Measurements from ENCODE around the gene CCM2. TPM values are rescaled to one million over a fixed set of nuclear protein-coding genes. Genes with fewer than 3 reads are reported as not detected.

The CCM2 gene
- polyA plus RNA-seq (ENCODE audit: insufficient read length in 3 of 3): 10 to 100 TPM; 29.2 to 34.4 (median 31.1) TPM
- long read RNA-seq, donor 1, partial matches to known transcripts: 5 of 12 reads
- long read RNA-seq, donor 1, other reads (novel, unspliced or antisense): 0 of 12 reads
- long read RNA-seq, donor 2, transcript CCM2-201 (10 exons, 1,894 nt): major isoform, 9 of 19 reads
- long read RNA-seq, donor 2, partial matches to known transcripts: 5 of 19 reads
- long read RNA-seq, donor 2, other reads (novel, unspliced or antisense): 0 of 19 reads
- long read RNA-seq, donor 3, transcript CCM2-201 (10 exons, 1,894 nt): major isoform, 5 of 10 reads
- long read RNA-seq, donor 3, partial matches to known transcripts: 0 of 10 reads
- long read RNA-seq, donor 3, other reads (novel, unspliced or antisense): 0 of 10 reads
- long read RNA-seq, donor 4, transcript CCM2-201 (10 exons, 1,894 nt): minor isoform, 9 of 20 reads
- long read RNA-seq, donor 4, transcript CCM2-218 (9 exons, 1,719 nt): major isoform, 10 of 20 reads
- long read RNA-seq, donor 4, partial matches to known transcripts: 0 of 20 reads
- long read RNA-seq, donor 4, other reads (novel, unspliced or antisense): 0 of 20 reads
- long read RNA-seq, donor 5, partial matches to known transcripts: 0 of 5 reads
- long read RNA-seq, donor 5, other reads (novel, unspliced or antisense): 0 of 5 reads
- long read RNA-seq, donor 6, transcript CCM2-201 (10 exons, 1,894 nt): major isoform, 7 of 11 reads
- long read RNA-seq, donor 6, partial matches to known transcripts: 0 of 11 reads
- long read RNA-seq, donor 6, other reads (novel, unspliced or antisense): 0 of 11 reads
- long read RNA-seq, donor 7, transcript CCM2-201 (10 exons, 1,894 nt): major isoform, 9 of 15 reads
- long read RNA-seq, donor 7, partial matches to known transcripts: 0 of 15 reads
- long read RNA-seq, donor 7, other reads (novel, unspliced or antisense): 0 of 15 reads
- long read RNA-seq, donor 8, partial matches to known transcripts: 0 of 6 reads
- long read RNA-seq, donor 8, other reads (novel, unspliced or antisense): 0 of 6 reads
- long read RNA-seq, donor 9, transcript CCM2-201 (10 exons, 1,894 nt): major isoform, 9 of 14 reads
- long read RNA-seq, donor 9, partial matches to known transcripts: 0 of 14 reads
- long read RNA-seq, donor 9, other reads (novel, unspliced or antisense): 0 of 14 reads
- long read RNA-seq, donor 10, transcript CCM2-201 (10 exons, 1,894 nt): major isoform, 5 of 6 reads
- long read RNA-seq, donor 10, partial matches to known transcripts: 0 of 6 reads
- long read RNA-seq, donor 10, other reads (novel, unspliced or antisense): 0 of 6 reads
- long read RNA-seq, donor 11, transcript CCM2-201 (10 exons, 1,894 nt): major isoform, 5 of 9 reads
- long read RNA-seq, donor 11, partial matches to known transcripts: 0 of 9 reads
- long read RNA-seq, donor 11, other reads (novel, unspliced or antisense): 0 of 9 reads
- long read RNA-seq, donor 12, transcript CCM2-201 (10 exons, 1,894 nt): major isoform, 15 of 23 reads
- long read RNA-seq, donor 12, partial matches to known transcripts: 0 of 23 reads
- long read RNA-seq, donor 12, other reads (novel, unspliced or antisense): 0 of 23 reads
- long read RNA-seq, donor 13, partial matches to known transcripts: 0 of 3 reads
- long read RNA-seq, donor 13, other reads (novel, unspliced or antisense): 0 of 3 reads
- long read RNA-seq, donor 14, transcript CCM2-201 (10 exons, 1,894 nt): major isoform, 10 of 14 reads
- long read RNA-seq, donor 14, partial matches to known transcripts: 0 of 14 reads
- long read RNA-seq, donor 14, other reads (novel, unspliced or antisense): 0 of 14 reads
- long read RNA-seq, donor 15, transcript CCM2-201 (10 exons, 1,894 nt): major isoform, 8 of 17 reads
- long read RNA-seq, donor 15, transcript CCM2-218 (9 exons, 1,719 nt): minor isoform, 7 of 17 reads
- long read RNA-seq, donor 15, partial matches to known transcripts: 0 of 17 reads
- long read RNA-seq, donor 15, other reads (novel, unspliced or antisense): 0 of 17 reads
- long read RNA-seq, donor 16, transcript CCM2-201 (10 exons, 1,894 nt): major isoform, 12 of 21 reads
- long read RNA-seq, donor 16, partial matches to known transcripts: 0 of 21 reads
- long read RNA-seq, donor 16, other reads (novel, unspliced or antisense): 0 of 21 reads

GRCh38 chr7:45000093-45001032 is at the start of gene CCM2:
CCM2 (plus strand) TSS chr7:45000201; CDS start chr7:45000334, 133 bp downstream.
- DNase-seq: peak; percentile 41

- no peak for DNase-seq
Observed at GRCh38 chr7:44953156-44953555, 46.8 kb upstream of the CCM2 start.

GRCh38 chr7:44955733-44956132 is 44.3 kb upstream of the CCM2 start:
- no peak for DNase-seq

- no peak for DNase-seq
Observed at GRCh38 chr7:44956157-44956766, 43.7 kb upstream of the CCM2 start.

- DNase-seq: no peak
Observed at GRCh38 chr7:44958645-44959344, 41.2 kb upstream of the CCM2 start.

GRCh38 chr7:44959433-44959951 is 40.5 kb upstream of the CCM2 start:
- no peak for DNase-seq

GRCh38 chr7:44960011-44960580 is 39.9 kb upstream of the CCM2 start:
- DNase-seq: no peak

GRCh38 chr7:44961844-44962482 is 38.0 kb upstream of the CCM2 start:
- DNase-seq: no peak

- no peak for DNase-seq
Observed at GRCh38 chr7:44962483-44963251, 37.3 kb upstream of the CCM2 start.

- DNase-seq: no peak
Observed at GRCh38 chr7:44963364-44964290, 36.4 kb upstream of the CCM2 start.

- DNase-seq: no peak
Observed at GRCh38 chr7:44964384-44964830, 35.6 kb upstream of the CCM2 start.

GRCh38 chr7:44964831-44965440 is 35.1 kb upstream of the CCM2 start:
- DNase-seq: no peak

- no peak for DNase-seq
Observed at GRCh38 chr7:44965441-44965903, 34.5 kb upstream of the CCM2 start.
